SJCRH30 (cell line): ENCODE data around the gene MTG2. TPM values are rescaled to one million over a fixed set of nuclear protein-coding genes. Genes with fewer than 3 reads are reported as not detected.

Source experiments
- DNase-seq, 2 experiments: peaks; one replicate each; pipeline ENCODE4 v3.0.0-alpha.2; 2015 to 2020
- H3K27ac ChIP-seq: fragments of 250-450 bp; sonication (Bioruptor Pico); 2 replicates; pipeline ENCODE4 v1.5.1; 2020; ENCODE audit warnings: mild to moderate bottlenecking, moderate library complexity
- H3K27me3 ChIP-seq: fragments of 250-450 bp; sonication (Bioruptor Pico); 2 replicates; pipeline ENCODE4 v1.5.1; 2020; ENCODE audit warnings: mild to moderate bottlenecking, moderate library complexity
- H3K36me3 ChIP-seq: fragments of 250-450 bp; sonication (Bioruptor Pico); 2 replicates; pipeline ENCODE4 v1.5.1; 2020; ENCODE audit warnings: mild to moderate bottlenecking, moderate library complexity
- H3K4me1 ChIP-seq: fragments of 250-450 bp; sonication (Bioruptor Pico); 2 replicates; pipeline ENCODE4 v1.5.1; 2020; ENCODE audit warnings: mild to moderate bottlenecking, moderate library complexity
- H3K4me3 ChIP-seq: fragments of 250-450 bp; sonication (Bioruptor Pico); 2 replicates; pipeline ENCODE4 v1.5.1; 2020; ENCODE audit warnings: mild to moderate bottlenecking, moderate library complexity
- H3K9me3 ChIP-seq: fragments of 250-450 bp; sonication (Bioruptor Pico); replicated peaks from 2 replicates; pipeline ENCODE4 v1.5.1; 2020; ENCODE audit warnings: mild to moderate bottlenecking, moderate library complexity
- total RNA-seq: library from RNA; depleted of rRNA; stranded (reverse); fragments of >200 nt; shearing (Covaris generic); gene quantifications from 2 replicates; pipeline ENCODE4 v1.2.3, GENCODE V29; 2014; rRNA removed

Gene MTG2
- total RNA-seq, 1 experiment from 2014 or later = 66.2 TPM

GRCh38 chr20:62246872-62247652 lies 64.2 kb downstream of the MTG2 start:
- Histone ChIP-seq H3K36me3 (no peaks in the 10 kb centered on the region), H3K4me3 (no peak overlapping the region), H3K27me3 (no peaks in the 10 kb centered on the region), H3K4me1 (no peaks in the 10 kb centered on the region), H3K27ac (no peak overlapping the region), H3K9me3 (no peaks in the 10 kb centered on the region)
- DNase-seq = no peak

GRCh38 chr20:62248890-62249560 lies 66.2 kb downstream of the MTG2 start:
- no peak overlapping the region for H3K4me3 ChIP-seq
- no peak overlapping the region for H3K27ac ChIP-seq
- no peaks in the 10 kb centered on the region for H3K36me3 ChIP-seq
- H3K4me1 ChIP-seq = no peaks in the 10 kb centered on the region
- no peaks in the 10 kb centered on the region for H3K27me3 ChIP-seq
- no peaks in the 10 kb centered on the region for H3K9me3 ChIP-seq
- no peak for DNase-seq

GRCh38 chr20:62252342-62252966 lies 69.6 kb downstream of the MTG2 start:
- no peak for DNase-seq
- H3K27ac ChIP-seq = no peak overlapping the region
- no peaks in the 10 kb centered on the region for H3K4me1 ChIP-seq
- peaks cover 3% of the 10 kb centered on the region; the same call in 1 of the 2 replicates for H3K36me3 ChIP-seq
- no peak overlapping the region for H3K4me3 ChIP-seq
- no peaks in the 10 kb centered on the region for H3K9me3 ChIP-seq
- H3K27me3 ChIP-seq = no peaks in the 10 kb centered on the region

Other genes with a start within 250 kb of the MTG2 start
- gene TAF4, start 117.1 kb upstream of the MTG2 start, total RNA-seq = 19.4 and 20.1 TPM in 2 replicates
- gene LSM14B, start 60.6 kb upstream of the MTG2 start, total RNA-seq = 146 TPM in 2 replicates
- gene PSMA7, start 39.6 kb upstream of the MTG2 start, total RNA-seq = 755 and 774 TPM in 2 replicates
- gene SS18L1, start 39.3 kb upstream of the MTG2 start, total RNA-seq = 57.4 and 68.9 TPM in 2 replicates
- 0.15 TPM in 1 of 2 replicates, not detected in the other for gene HRH3, start 37.2 kb downstream of the MTG2 start, total RNA-seq
- gene OSBPL2, start 55.5 kb downstream of the MTG2 start, total RNA-seq = 36.7 and 40.2 TPM in 2 replicates
- gene ADRM1, start 120.0 kb downstream of the MTG2 start, total RNA-seq = 160 and 174 TPM in 2 replicates
- 37.3 and 43.8 TPM in 2 replicates for gene LAMA5, start 184.3 kb downstream of the MTG2 start, total RNA-seq
- 3,142 and 3,675 TPM in 2 replicates for gene RPS21, start 204.1 kb downstream of the MTG2 start, total RNA-seq
- gene CABLES2, start 224.3 kb downstream of the MTG2 start, total RNA-seq = 12.9 and 13.0 TPM in 2 replicates
- not detected in 2 replicates for gene RBBP8NL, start 244.5 kb downstream of the MTG2 start, total RNA-seq